GDM1 (cell line): ENCODE data around the gene ZRANB3.
"Not testable (repeated sequence)": the region's sequence is repeated elsewhere in the genome, so short reads cannot be mapped to it uniquely, and the experiment has no call there.

ENCODE experiments used
- DNase-seq: peaks from one replicate; lab custom pipeline; 2025; lab: John Stamatoyannopoulos, UW

The ZRANB3 gene

DNA sequence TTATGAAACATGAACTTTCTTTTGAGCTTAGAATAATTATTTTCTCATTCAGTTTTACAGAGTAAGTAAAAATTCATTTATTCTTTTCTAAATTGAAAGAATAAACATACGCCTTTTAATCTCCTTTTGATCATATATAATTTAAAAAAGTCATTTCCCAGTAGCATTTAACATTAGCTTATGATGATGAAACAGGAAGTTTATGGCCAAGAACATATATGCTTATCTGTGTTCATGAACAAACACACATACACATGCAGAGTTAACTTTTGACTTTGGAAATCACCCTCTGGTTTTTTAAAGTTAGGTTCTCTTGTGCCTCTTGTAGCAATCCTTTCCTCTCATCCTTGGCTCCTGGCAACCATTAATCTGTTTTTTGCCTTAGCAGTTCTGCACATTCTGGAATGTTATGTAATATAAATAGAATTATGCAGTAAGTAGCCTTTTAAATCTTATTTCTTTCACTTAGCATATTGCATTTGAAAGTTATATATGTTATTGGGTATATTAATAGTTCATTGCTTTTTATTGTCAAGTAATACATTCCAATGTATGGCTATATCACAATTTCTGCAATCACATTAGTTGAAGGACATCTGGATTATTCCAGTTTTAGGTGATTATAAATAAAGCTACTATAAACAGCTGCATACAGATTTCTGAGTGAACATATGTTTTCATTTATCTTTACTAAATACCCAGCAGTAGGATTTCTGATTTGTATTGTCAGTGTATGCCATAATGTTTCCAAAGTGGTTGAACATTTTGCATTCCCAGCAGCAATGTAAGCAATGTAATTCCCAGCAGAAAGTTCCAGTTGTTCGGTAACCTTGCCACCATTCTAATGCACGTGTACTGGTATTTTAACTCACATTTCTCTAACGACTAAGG, 210.3 kb downstream of the ZRANB3 start:
- no peak for DNase-seq

DNA sequence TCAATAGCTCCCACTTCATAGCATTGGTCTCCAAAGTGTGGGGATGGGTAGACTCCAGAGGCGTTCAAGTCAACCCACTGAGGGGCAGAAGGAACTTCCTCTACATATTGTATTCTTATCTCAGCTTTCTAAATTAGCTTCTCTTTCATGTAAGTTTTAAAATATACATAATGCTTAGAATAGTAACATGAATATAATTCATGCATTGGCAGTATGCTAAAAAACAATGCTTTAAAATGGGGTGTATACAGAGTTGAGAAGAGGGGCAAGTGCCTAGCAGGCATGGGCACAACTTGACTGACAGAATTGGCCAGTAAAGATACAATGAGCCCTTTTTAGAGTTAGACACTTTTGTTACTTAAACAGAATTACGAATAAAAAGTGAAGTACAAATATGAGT, 212.2 kb downstream of the ZRANB3 start:
- DNase-seq, result no peak

DNA sequence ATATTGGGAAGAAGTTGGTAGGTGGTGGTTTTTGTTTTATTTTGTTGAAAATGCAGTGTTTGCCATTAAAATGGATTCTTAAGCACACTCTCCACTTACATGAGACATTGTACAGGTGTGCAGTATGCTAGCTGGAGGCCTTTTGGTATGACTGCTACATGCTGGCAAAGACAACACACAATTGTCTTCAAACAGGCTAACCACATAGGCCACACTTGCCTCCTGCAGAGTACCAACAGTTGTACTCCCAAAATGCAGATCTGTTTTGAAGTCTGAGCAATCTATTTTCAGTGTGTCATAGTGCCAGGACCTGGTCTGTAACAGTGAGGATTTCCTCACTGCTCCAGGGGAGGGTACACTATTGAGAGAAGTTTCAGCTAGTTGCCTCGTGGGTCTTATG, 213.6 kb downstream of the ZRANB3 start:
- DNase-seq, result no peak

DNA sequence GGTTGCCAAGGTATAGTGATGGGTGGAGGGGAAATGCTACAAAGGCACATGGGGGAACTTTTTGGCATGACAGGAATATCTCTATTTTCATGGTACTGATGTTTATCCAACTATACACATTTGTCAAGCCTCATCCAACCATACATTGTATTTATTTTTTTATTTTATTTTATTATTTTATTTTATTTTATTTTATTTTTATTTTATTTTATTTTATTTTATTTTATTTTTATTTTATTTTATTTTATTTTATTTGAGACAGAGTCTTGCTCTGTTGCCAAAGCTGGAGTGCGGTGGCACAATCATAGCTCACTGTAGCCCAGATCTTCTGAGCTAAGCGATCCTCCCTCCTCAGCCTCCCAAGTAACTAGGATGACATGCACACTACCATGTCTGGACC, 219.1 kb downstream of the ZRANB3 start:
- no peak for DNase-seq

DNA sequence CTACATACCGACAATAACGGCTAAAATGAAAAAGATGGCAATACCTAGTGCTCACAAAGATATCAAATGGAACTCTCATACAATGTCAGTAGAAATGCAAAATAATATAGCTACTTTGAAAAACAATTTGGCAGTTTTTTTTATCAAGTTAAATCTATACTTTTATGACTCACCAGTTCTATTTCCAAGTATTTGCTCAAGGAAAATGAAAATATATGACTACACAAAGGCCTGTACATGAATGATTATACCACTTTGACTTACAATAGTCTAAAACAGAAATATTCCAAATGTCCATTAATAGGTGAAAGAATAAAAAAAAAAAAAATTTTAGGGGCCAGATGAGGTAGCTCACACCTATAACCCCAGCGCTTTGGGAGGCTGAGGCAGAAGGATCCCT, 219.8 kb downstream of the ZRANB3 start:
- DNase-seq, result no peak

DNA sequence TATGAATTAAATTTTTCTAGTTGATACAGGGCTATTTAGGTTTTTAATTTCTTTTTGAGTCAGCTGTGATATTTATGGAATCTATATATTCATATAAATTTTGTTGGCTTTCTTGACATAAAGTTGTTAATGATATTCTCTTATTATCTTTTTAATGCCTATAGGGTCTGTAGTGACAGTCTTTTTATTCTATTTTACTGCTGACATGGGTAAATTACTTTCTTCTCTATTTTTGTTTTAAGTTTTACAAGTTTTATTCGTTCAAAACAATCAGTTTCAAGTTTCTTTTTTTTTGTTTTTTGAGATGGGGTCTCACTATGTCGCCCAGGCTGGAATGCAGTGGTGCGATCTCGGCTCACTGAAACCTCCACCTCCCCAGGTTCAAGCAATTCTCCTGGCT, 226.3 kb downstream of the ZRANB3 start:
- DNase-seq, result no peak

DNA sequence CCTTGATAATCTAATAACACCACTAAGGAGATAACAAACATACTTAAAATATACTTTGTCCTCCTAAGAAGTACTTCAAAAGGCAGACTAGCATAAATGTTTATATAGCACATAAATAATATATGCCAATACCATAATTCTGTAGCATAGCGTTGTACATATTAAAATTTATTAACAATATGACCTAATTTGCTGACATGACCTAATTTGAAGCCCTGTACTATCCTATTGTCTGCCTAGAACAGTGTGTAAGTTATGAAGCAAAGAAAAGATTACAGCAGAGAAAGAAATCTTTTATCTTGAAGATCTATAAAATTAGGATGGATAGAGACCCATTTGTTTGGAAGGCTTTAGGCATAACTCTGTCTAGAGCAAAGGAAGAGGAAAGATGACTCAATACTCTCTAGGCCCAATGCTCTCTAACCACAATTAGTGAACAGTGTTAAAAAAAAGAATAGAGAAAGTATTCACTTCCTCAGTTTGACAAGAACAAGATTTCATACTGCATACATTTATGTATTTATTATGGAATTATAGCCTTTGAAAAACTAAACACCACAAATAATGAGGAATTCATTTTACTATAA, 231.3 kb downstream of the ZRANB3 start:
- DNase-seq, result peak; percentile 0

DNA sequence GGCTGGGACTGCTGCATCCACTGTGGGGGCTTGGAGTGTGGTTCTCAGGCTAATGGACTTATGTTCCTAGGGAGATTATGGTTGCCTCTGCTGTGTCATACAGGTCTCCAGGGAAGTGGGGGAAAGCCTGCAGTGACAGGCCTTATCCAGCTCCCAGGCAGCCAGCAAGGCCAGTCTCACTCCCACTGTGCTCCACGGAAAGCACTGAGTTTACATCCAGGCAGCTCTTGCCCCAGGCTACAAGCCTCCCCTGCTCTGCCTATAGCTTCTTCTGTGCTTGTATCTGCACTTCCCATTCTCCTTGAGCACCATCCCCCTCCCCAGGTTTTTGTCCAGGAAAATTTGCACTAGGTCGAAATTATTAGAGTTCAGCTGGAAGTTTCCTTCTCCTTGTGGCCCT, 231.9 kb downstream of the ZRANB3 start:
- DNase-seq, result no peak

DNA sequence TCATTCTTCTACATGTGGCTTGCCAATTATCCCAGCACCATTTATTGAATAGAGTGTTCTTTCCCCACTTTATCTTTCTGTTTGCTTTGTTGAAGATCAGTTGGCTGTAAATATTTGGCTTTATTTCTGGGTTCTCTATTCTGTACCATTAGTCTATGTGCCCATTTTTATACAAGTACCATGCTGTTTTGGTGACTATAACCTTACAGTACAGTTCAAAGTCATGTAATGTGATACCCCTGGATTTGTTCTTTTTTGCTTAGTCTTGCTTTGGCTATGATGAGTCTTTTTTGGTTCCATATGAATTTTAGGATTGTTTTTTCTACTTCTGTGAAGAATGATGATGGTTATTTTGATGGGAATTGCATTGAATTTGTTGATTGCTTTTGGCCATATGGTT, 243.9 kb downstream of the ZRANB3 start:
- DNase-seq, result not testable (repeated sequence)

DNA sequence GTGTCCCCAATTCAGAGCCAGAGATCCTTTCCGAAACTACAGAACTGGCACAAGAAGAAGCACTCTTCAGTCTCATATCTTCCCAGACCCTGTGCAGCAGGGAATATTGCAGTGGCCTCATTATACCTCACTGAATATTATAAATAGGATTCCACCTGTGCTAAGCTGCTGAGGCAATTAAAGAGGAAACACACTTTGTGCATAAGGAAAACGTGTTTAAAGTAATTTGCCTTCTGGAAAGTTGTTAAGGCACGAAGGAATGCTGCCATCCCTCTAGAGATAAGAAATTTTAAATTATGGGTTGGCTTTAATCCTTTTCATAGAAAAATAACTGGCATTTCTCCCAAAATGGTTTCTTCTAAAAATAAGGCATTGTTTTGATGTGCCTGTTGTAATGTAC, 245.6 kb downstream of the ZRANB3 start:
- DNase-seq, result no peak

DNA sequence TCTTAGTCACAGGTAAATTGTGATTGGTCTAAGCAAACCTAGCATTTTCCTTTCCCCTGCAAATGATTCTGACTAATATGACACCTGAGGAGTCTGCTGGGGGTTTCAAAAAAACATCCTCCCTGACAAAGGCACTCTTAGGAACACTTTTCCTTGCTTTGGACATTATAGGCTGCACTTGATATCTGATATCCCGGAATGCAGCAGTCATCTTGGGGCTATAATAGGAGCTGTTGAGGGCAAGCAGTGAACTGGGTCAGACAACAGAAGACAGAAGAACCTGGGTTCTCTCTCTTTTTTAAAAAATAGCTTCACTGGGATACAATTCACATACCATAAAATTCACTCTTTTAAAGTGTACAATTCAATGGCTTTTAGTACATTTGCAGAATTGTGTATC, 249.6 kb downstream of the ZRANB3 start:
- no peak for DNase-seq

DNA sequence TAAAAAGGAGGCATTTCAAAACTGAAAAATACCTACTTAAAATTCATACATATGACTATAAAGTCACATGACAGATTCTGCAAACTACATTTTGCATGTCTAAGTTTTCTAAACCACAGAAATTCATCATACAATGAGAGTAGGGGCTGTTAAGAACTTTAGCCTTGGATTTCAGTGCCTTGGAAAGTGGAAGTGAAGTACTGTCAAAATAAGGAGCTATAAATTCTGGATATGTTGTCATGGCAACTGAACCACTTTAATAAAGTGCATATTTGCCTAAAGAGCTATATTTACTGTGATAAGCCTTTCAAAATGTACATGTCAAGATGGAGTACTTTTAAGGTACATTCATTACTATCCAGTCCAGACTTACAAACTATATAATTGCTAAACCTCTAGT, 251.8 kb downstream of the ZRANB3 start:
- DNase-seq, result no peak

DNA sequence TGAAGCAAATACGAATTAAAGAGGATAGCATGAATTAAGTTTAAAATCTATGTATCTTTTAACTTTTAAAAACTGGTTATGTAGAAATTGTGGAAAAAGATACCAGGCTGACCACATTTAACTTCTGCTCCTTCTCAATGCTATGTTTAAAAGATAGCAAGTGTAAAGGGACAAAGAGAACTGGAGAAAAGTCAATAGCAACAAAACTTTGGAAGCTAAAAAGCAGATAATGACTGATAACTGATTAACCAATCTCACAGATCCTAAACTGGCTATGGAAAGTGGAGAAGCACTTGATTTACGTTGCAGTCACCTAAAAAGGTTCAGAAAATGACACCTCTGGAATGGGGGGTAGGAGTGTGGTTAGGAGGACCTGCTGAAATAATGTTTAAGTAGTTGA, 254.5 kb downstream of the ZRANB3 start:
- DNase-seq, result no peak

DNA sequence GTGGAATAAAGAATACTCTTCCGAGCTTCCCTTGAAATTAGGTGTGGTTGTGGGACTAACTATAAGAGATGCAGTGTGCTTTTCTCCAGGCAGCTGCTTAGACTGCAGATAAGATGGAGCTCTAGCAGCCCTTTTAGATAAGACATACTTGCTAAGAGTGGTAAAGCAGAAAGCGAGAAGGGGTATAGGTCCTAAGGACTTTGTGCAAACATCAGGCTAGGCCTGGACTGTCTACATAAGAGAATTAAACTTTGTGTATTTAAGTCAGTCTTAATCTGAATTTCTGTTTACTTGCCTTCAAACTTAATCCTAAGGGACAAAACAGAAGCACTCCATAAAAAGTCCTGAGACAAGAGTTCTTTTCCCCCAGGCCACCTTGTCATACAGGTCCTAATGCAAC, 260.0 kb downstream of the ZRANB3 start:
- DNase-seq, result no peak

DNA sequence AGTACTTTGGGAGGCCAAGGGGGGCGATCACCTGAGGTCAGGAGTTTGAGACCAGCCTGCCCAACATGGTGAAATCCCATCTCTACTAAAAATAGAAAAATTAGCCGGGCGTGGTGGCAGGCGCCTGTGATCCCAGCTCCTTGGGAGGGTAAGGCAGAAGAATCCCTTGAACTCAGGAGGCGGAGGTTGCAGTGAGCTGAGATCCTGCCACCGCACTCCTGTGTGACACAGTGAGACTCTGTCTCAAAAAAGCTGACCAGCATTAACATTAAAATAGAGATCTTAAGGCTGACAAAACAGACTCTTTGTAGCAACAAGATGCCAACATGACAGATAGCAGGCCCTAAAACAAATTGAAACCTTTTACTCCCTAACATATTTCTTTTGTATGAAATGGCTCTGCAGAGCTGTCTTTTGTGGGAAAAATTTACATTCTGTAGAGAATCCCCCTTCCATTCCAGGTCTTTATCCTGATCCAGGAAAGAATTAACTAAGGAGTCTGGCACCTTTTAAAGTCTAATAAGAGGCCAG, 265.0 kb downstream of the ZRANB3 start:
- DNase-seq, result no peak

DNA sequence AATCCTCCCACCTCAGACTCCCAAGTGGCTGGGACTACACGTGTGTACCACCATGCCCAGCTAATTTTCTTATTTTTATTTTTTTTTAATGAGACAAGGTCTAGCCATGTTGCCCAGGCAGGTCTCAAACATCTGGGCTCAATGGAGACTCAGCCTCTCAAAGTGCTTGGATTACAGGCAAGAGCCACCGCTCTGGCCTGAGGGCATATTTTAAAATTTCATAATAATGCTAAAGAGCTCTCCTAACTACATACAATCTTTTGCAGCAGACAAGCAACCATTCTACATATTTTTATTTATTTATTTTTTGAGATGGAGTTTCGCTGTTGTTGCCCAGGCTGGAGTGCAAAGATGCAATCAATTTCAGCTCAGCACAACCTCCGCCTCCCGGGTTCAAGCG, 271.9 kb downstream of the ZRANB3 start:
- no peak for DNase-seq

DNA sequence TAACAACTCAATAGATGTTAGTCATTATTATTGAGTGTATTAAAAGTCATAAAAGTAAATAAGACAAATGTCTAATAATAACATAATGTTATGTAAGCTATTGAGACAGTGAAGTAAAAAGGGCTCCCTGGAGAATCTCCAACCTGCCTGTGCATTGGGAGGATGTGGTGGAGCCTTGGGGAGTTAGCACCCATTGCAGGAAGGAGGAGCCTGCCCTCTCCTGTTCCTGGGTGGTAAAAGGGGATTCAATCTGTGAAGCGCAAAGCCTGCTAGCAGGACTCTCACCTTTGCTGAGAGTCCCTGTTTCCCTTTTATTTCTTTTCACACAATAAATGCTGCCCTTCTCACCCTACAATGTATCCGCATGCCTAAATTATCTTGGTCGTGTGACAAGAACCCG, 272.8 kb downstream of the ZRANB3 start:
- no peak for DNase-seq

DNA sequence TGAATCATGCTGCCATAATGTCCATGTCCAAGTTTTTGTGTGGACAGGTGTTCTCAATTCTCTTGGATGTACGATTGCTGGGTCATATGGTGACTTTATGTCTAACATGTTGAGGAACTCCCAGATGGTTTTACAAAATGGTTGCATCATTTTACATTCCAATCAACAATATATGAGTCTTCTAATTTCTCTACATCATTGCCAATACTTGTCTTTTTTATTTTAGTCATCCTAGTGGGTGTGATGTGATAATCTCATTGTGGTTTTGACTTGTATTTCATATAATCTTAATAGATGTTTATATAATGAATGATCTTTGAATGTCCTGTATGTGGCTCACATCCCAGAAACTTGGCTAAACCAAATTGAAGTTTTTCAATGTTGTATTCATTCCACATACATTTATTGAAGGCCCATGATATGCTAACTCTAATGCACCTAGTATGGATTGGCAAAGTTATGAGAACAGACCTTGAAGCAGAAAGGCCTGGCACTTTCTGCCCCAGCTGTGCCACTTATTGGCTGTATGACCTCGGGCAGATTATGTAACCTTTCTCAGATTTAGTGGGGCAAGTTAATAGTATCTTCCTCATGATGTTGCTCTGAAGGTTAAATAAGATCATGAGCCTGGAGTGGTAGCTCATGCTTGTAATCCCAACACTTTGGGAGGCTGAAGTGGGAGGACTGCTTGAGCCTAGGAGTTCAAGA, 273.5 kb downstream of the ZRANB3 start:
- no peak for DNase-seq

DNA sequence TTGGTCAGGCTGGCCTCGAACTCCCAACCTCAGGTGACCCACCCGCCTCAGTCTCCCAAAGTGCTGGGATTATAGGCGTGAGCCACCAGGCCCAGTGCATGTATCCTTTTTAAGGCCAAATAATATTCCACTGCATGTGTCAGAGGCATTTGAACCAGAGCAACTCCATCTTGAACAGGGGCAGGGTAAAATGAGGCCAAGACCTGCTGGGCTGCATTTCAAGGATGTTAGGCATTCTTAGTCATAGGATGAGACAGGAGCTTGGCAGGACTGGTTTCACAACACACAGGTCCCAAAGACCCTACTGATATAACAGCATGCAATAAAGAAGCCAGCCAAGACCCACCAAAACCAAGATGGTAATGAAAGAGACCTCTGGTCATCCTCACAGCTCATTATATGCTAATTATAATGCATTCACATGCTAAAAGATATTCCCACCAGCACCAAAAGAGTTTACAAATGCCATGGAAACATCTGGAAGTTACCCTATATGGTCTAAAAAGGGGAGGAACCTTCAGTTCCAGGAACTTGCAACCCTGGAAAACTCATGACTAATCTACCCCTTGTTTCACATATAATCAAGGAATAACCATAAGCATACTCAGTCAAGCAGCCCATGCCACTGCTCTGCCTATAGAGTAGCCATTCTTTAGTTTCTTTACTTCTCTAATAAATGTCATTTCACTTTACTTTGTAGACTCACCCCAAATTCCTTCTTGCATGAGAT, 274.3 kb downstream of the ZRANB3 start:
- no peak for DNase-seq

DNA sequence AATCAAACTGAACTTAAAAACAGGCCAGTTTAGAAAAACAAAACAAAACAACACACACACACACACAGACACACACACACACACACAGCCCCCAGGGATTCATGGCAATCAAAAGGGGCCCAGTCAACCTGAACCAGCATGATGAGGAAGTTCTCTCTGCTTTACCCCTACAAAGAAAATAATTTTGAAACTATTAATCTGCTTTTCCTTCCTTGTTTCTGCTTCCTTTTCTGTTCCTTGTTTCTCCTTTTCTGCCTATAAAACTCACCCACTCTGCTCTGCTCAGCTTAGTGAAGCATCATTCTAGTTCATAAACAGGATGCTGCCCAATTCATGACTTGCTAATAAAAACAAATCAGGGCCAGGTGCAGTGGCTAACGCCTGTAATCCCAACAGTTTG, 275.8 kb downstream of the ZRANB3 start:
- no peak for DNase-seq

DNA sequence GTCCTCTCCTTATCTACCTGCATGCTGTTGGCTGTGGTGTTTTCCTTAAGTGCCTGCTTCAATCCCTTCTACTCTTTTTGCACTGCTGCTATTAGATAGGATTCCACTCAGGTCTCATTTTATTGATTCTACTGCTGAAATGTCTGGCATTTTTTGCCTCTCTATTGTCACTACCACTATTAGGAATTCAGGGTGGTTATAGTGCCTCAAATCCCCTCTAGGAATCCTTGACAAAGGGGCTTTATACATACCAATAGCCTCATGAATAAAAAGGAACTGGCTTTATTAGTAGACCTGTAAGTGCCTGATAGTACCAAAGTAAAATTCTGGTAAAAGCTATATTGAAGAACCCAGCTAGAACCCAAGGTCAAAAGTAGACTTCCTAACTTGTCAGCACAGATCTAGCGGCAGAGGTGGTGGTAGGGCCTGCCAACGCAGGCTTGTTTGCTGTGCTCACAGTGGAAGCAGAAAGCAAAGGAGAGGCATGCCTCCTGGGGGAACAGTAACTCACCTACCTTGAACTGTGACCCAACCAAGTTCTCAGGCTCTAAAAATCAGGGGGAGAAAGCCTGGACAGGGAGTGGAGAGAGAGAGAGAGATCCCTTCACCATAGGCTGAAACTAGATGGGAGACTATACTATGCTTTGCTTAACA, 278.1 kb downstream of the ZRANB3 start:
- no peak for DNase-seq

DNA sequence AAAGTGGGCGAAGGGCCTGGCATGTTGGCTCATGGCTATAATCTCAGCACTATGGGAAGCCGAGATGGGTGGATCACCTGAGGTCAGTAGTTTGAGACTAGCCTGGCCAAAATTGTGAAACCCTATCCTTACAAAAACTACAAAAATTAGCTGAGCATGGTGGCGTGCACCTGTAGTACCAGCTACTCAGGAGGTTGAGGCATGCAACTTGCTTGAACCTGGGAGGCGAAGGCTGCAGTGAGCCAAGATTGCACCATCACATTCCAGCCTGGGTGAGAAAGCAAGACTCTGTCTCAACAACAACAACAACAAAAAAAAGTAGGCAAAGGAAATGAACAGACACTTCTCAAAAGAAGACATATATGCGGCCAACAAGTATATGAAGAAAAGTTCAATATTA, 282.4 kb downstream of the ZRANB3 start:
- no peak for DNase-seq
